Kasumi-1 (cell line): ENCODE data around the gene CDC7.
A peak's percentile ranks its signal among the peaks of the same experiment; 100 is the strongest.
"Not testable (repeated sequence)": the region's sequence is repeated elsewhere in the genome, so short reads cannot be mapped to it uniquely, and the experiment has no call there.

Experiments
- DNase-seq, 2 experiments: peaks; one replicate each; lab custom pipeline; 2025; lab: John Stamatoyannopoulos, UW

Gene CDC7

DNA sequence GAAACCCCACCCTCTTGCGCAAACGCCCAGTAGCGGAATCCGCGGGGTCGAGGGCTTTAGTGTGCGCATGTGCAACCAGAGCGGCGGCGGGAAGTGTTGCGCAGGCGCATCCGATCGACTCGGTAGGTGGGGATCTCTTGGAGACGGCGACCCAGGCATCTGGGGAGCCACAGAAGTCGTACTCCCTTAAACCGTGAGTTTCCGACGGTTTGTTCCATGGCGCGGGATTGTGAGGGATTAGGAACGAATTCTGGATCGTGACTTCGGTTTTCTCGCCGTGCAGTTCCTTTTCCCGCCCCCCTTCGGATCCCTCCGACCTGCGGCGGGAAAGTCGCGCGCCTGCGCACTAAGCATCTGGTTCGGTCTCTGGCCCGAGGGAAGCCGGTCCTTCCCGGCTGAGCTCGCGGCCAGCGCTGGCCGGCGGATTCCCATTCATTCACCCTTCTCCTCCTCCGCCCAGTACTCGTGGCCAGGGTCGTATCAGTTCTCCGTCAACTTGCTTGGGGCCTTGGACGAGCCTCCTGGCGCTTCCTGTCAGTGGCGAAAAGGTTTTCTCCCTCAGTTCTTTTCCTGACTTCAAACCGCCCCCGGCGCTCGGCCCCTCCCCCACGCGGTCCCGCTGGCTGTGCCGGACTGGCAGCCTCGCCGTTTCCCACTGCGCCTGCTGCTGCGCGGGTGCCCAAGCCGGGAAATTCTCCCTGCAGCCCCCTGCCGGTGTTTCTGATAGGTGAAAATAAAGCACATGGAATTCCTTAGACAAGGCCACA, at the start of gene CDC7:
CDC7 (plus strand) TSS at position 96 of the 767 bp plus-strand sequence. CDS start 866 bp downstream, outside the sequence.
- DNase-seq: peak; percentile 86 to 90

DNA sequence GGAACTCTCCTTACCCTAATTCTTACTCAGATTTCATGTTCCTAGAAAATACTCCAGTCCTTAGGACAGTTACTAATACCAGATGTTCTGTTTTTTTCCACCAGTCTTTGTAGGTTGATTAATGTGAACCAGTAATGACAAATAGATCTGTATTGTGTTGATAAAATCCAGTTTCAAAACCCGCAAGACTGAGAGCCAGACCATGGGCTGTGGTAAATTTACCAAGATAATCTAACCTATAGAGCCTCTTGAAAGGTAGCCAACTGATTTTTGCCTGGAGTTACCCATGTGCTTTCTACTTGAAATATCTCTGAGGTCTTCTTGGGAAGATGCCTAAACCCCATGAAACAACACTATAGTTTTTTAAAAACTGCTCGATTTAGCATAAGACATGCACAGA, 46.5 kb upstream of the CDC7 start:
- DNase-seq: no peak

DNA sequence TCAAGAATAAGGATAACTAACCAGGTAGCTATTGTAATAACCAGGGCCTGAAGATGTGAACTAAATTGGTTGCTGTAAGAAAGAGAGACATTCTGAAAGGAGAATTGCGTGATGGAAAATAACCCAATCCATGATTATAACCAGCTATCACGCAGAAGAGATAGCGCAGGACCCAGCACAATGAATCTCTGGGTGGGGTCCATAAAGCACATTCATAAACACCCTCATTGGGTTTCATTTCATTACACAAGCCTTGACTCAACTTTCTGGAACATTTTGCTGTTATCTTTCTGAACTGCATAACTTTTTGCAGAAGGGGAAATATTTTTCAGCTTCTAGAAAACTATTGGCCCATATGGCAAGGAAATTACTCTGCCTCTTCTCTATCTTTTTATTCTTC, 45.3 kb upstream of the CDC7 start:
- DNase-seq: no peak

DNA sequence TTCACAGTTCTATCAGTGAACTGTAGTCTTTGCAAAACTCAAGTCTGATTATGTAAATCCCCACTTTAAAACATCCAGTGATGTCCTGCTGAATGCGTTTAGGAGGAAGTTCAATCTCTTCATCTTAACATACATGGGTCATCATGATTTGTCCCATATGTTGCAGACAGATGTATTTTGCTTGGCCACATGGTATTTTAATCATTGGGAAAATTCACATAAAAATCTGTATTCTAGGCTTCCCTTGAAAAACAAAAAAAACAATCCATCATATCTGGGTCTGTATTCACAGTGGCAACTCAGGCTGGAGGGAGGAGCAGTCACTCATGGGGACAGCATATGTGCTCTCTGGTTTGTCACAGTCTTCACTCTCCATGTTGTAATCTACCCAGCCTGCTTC, 44.8 kb upstream of the CDC7 start:
- DNase-seq: no peak

DNA sequence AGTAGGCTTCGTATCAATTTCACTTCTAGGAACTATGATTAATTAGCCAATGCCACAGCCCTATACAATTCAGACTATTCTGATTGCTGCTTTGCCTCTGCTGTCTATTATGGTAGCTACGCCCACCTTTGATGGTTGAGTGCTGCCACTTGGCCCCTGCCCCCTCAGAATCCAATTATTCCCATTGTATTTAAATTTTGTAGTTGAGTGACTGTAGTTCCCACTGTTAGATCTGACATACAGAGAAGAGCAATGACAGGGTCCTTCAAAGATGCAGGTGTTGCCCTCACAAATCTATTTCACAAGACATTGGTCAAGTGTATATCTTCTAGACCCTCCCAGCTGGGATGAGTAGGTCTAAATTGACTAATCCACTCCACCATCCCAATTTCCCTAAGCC, 35.3 kb upstream of the CDC7 start:
- not testable (repeated sequence) for DNase-seq

DNA sequence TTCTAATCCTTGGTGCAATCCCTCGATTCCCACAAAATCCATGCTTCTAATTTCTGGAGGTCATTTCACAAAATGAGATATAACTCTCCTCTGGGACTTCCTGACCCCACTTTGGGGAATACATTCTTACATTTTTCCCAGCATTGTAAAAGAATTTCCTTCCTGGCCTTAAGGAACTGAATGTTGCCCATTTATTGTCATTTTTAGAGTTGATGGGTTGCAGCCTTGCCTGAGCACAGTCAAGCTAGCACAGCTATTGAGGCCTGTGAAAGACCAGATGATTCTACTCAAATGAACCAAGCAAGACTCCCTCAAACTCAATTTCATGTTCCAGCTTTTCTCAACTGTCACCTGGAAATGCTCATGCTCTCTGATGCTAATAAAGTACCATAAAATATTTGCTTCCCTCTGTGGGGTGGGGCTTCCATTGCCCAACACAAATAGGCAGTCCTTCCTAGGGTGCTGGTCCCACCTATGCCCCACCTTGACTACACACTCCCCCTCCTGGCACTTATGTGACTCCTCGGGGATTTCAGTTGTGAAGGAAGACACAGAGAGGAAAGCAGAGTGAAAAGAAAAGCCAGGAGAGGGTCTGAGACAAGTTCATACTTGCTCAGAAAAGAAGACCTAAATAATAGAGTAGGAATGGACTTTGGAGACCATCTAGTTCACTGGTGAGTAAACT, 24.0 kb upstream of the CDC7 start:
- DNase-seq: no peak

DNA sequence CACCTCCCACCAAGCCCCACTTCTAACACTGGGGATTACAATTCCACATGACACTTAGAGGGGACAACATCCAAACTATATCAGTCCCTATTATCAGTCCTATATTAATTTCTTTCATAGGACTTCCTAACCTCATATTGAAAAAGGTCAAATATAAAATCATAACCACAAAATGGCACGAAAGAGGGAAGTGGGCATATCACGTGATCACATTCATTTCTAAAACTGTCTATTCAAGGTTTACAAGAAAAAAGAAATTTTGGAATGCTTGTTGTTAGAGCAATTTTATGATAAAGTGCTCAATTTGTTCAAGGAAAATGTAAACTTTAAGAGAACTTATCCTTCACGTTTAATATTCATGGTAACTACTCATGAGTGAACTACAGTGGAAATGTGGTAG, 13.2 kb upstream of the CDC7 start:
- DNase-seq: peak in 1 of 2 experiments; percentile 13

DNA sequence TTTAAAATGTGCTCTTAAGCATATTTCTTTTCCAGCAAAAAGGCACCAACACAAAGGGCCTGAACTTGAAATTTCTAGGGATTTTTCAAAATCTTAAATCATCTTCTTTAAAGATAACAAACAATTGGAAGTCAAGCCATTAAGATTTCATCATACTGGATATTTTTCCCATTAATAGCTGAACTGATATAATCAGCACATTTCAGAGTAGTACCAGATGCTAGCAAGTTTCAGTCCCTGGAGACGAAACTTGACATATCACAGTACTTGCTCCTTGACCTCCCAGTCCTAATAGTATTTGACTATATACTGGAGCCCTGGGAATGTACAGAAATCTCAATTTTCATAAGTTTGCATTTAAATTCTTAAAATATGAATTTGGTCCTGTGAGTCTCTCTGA, 10.2 kb upstream of the CDC7 start:
- DNase-seq: no peak

DNA sequence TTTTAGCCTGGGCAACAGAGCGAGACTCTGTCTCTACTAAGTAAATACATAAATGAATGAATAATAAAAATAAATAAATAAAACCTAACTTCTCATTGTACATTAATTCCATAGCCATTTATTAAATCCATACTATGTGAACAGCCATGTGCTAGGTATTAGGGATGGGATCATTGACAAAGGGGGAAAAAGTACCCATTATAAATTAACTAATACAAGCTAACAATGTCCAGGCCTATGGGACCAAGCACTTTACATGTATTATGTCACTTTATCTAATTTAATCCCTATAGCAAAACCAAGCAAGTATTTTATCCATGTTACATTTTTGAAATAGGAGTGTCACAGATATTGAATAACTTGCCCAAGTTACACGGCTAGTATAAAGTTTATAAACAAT, 2.6 kb upstream of the CDC7 start:
- no peak for DNase-seq

DNA sequence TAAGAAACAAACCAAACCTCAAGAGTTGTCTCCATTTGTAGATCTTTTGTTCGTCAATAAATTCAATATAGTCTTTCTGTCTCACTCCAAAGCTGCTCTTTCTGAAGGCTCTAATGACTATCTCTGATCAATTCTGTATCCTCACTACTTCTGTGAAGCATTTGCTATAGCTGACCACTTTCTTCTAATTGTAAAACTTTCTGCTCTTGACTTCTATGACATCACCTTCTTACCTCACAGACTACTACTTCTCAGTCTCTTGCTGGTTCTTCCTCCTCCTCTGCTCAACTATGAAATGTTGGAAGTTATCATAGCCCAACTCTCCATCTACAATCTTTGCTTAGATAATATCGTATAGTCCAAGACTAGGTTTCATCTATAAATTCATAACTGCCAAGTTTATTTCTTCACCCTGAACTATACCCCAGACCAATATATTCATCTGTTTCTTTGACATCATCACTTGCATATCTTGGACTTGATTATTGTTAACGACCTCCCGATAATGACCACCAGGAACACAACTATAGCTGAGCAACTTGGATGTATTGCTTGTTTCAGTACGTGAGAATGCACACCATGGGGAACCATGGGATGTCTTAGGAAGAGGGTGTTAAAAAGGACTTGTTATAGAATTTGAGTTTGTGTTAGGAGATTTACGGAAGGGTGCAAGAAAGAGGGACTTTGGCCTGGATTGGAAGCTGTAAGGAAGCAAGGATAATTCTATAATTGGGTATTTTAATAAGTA, 2.0 kb upstream of the CDC7 start:
- no peak for DNase-seq

DNA sequence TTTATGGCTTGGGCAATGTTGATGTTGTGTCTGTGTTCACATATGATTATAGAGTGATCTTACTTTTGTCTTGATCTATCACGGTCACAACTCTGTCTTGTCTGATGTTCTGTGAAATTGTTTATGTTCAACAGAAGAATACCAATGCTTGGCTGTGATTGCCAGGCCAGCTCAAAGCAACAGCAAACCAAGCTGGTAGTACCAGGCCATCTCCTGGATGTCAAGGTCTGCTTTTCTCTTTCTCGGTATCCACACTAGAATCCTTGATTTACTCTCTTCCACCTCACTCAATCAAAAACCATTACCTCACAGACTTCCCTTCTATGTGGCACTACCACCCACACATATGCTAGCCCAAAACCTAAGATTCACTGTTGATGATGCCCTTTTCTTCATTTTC, 1.3 kb upstream of the CDC7 start:
- no peak for DNase-seq

DNA sequence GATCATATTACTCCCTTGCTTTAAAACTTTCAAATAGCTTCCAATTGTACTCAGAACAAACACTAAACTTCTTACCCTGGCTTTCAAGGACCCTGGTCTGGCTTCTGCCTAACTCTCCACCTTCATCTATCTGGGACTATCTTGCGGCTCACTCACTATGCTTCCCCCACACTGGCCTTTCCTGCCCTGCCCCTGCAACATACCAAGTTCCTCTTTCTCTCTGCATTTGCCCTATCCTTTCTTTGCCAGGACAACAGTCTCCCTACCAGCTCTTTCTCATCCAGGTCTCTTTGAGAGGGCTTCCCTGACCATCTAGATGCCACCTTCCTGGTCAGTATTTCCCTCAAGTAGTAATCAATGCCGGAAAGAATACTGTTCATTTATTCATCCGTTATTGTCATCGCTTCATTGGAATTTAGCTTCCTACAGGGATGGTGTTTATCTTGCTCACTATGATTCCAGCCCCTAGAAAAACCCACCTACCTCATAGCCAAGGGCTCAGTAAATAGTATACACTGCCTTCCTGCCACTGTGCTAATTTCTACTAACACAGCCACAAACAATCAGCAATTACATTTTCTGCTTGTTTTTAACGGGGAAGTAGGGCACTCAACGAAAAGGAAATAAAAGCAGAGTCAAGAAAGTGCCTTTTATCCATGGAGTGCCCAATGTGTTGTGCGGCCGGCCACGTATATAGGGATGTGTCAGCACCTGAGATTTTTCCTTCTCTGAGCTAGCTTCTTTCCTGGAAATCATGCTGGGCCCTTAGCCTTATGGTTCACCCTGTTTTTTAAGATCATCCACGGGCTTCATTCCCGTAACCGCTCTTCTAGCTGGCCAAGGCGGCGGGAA, 521 bp upstream of the CDC7 start:
- peak; percentile 80 to 82 for DNase-seq

DNA sequence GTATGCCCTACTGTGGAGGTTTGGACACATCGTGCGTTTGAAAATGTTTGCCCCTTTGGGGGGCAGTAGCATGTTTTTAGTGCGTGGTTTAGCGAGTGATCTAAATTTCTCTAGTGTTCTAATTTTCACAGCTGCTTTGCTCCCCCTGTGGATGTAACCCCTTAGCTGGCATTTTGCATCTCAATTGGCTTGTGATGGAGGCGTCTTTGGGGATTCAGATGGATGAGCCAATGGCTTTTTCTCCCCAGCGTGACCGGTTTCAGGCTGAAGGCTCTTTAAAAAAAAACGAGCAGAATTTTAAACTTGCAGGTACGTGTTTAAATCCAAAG, 836 bp downstream of the CDC7 start:
- DNase-seq: peak in 1 of 2 experiments; percentile 85

DNA sequence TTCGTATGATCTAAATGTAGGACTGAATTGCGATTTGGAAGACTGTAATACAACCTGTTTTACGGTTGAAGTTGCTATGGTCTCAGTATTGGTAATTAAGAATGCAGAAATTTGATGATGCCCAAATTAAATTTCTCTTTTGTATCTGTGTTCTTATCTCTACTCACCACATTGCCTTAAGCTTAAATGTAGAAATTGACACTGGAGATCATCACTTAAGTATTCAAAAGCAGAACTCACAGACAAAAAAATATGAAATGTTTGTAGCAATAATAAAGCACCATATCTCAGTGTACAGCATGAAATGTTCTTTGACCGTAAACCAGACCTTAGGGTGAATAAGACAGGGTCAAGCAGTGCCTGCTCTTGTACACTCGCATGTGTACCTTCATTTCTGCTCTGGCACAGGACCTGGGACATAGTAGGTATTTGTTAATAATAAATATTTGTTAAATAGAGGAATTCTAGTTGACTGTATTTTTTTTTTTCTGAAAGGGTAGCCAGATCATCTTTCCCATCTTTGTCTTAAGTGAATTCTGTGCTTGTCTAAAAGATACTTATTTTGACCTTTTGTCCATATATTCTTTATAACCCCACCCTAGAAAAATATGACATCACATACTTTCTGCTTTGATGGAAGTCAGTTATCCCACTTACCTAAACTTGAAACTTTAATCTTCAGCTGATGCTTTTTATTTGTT, 1.5 kb downstream of the CDC7 start:
- DNase-seq: no peak

DNA sequence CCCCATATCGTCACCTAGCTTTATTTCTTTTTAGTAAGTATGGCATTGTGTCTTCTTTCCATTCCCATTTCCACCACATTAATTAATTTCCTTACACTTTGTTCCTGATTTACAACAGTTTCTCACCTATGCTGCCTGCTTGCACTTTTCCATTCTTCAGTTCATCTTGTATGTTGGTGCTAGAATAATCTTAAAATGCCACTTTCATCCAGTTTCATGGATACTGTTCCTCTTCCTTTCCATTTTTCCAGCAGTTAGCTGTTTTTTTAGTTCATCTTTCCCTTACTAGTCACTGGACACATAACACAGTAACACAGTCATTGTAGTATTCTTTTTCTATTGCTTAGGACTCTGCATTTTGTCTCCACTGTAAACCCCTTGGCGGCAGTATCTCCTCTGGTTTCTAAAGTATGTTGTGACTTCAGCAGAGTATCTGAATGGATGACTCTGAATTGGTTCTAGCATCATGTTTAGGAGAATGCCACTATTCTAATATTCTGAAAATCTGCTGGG, 2.1 kb downstream of the CDC7 start:
- DNase-seq: peak; percentile 51 to 68

DNA sequence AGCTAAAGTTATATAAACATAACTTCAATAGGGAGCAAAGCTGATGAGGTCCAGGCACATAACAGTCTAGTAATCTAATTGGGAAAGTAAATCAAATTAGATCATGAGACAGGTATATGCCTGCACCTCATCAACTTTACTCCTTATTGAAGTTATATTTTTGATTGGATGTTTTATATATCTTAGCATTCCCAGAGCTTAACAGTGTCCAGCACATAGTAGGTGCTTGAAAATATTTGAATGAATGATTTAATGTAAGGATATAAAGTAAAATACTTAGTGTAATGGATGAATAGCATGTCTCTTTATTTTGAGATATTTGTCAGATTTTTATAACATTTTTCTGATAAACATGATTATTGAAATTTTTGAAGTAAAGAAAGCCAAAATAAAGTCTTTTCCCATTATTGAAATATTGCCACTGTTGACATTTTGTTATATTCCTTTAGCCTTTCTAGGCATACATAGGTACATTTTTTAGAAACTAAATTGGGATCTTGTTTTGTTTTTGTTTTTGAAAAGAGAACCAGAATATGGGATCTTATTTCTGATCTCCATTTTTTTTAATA, 2.8 kb downstream of the CDC7 start:
- DNase-seq: no peak

DNA sequence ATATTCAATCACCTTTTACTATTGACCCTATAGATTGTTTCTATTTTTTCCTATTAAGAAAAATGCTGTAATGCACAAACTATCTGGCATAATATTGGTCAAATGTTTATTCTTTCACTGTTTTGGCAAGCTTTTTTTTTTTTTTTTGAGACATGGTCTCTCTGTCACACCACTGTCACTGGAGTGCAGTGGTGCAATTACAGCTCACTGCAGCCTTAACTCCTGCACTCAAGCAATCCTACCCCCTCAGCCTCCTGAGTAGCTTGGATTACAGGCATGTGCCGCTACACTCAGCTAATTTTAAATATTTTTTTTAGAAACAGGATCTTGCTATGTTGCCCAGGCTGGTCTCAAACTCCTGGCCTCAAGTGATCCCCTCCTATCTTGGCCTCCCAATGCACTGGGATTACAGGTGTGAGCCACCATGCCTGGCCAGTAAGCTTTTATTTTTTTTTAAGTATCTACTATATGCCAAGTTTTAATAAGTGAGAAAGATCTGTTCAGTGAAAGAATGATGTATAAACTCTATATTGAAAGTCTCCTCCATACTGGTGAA, 3.4 kb downstream of the CDC7 start:
- DNase-seq: no peak

DNA sequence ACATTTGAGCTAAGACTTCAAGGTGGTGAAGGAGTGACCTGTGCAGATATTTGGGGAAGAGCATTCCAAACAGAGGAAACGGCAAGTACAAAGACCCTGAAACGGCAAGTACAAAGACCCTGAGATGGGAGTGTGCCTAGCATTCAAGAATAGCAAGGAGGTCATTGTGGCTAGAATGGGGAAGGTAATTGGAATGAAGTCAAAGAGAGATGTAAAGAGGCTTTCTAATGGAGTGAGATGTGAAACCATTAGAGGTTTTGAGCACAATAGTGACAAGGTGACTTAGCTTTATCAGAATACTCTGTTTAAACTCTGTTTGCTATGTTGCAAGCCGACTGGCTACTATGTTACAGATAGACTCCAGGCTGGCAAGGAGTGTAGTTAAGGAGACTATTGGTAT, 4.4 kb downstream of the CDC7 start:
- DNase-seq: no peak

DNA sequence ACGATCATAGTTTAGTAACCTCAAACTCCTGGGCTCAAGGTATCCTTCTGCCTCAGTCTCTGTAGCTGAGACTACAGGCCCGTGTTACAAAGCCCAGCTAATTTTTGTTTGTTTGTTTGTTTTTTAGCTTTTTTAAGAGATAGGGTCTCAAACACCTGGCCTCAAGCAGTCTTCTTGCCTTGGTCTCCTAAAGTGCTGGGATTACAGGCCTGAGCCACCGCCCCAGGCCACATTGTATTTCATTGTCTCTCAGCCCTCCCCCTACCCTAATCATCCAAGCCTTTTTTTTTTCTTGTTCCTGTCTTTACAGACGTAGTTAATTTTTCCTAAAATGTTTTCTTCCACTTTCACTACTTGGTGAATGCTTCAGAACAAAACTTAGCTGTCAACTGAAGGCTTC, 5.4 kb downstream of the CDC7 start:
- DNase-seq: no peak

DNA sequence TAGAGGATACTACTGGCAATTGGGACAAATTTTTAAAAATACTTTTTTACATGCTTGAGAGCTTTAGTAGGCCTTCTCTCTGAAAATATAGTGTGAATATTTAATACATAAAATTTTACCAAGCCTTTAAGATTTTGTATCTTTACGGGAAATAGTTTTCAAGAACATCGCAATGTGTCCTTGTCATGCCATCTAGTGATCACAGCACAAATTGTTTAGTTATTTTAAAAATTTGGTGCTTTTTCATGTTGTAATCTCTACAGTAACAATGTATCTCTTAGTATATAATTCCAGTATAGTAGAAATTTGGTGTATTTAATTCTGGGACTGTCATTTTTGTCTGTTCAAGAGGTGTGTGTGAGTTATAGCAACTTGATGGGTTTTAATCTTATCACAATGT, 6.7 kb downstream of the CDC7 start:
- peak; percentile 35 to 37 for DNase-seq

DNA sequence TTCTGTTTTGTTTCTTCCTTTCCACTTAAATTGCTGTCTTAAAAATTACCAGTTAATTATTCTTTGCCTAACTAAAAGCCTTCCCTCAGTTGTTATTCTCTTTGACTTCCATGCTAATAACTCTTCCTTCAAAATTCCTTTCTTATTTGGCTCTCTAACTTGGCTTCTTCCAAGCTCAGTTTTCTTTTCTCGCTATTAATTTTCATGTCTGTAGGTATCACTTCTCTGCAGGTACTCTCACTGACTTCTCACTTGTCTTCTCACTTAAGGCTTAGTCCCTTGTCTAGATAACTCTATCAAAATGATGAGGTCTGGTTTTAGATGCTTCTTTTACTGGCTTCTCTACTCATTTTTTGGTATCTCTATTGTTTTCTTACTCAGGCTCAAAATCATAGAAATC, 10.1 kb downstream of the CDC7 start:
- DNase-seq: no peak
